Measurements from ENCODE around the gene BARX1.
"Not testable (repeated sequence)": the region's sequence is repeated elsewhere in the genome, so short reads cannot be mapped to it uniquely, and the experiment has no call there.

Gene BARX1

GRCh38 chr9:93955111-93955980, at the start of gene BARX1:
Gene BARX1, minus strand, starts transcription at chr9:93955355. Its CDS starts 209 bp downstream, at chr9:93955146.
- peak; percentile 66 for DNase-seq

GRCh38 chr9:94002316-94003140, 47.4 kb upstream of the BARX1 start:
- peak; percentile 46 for DNase-seq

GRCh38 chr9:93996863-93997262, 41.7 kb upstream of the BARX1 start:
- DNase-seq: no peak

GRCh38 chr9:93996367-93996766, 41.2 kb upstream of the BARX1 start:
- DNase-seq: no peak

GRCh38 chr9:93994545-93994944, 39.4 kb upstream of the BARX1 start:
- no peak for DNase-seq

GRCh38 chr9:93994132-93994531, 39.0 kb upstream of the BARX1 start:
- no peak for DNase-seq

- no peak for DNase-seq
Measured at GRCh38 chr9:93992830-93993229, 37.7 kb upstream of the BARX1 start.

- DNase-seq: no peak
Measured at GRCh38 chr9:93990448-93990847, 35.3 kb upstream of the BARX1 start.

- DNase-seq: no peak
Measured at GRCh38 chr9:93988056-93988455, 32.9 kb upstream of the BARX1 start.

GRCh38 chr9:93984860-93985259, 29.7 kb upstream of the BARX1 start:
- no peak for DNase-seq

GRCh38 chr9:93983875-93984274, 28.7 kb upstream of the BARX1 start:
- DNase-seq: no peak

GRCh38 chr9:93979721-93980120, 24.6 kb upstream of the BARX1 start:
- no peak for DNase-seq

- no peak for DNase-seq
Measured at GRCh38 chr9:93978551-93978950, 23.4 kb upstream of the BARX1 start.

GRCh38 chr9:93976973-93977372, 21.8 kb upstream of the BARX1 start:
- no peak for DNase-seq

GRCh38 chr9:93976081-93976480, 20.9 kb upstream of the BARX1 start:
- no peak for DNase-seq

- DNase-seq: no peak
Measured at GRCh38 chr9:93975262-93975661, 20.1 kb upstream of the BARX1 start.

GRCh38 chr9:93974151-93974550, 19.0 kb upstream of the BARX1 start:
- no peak for DNase-seq

GRCh38 chr9:93972655-93973054, 17.5 kb upstream of the BARX1 start:
- not testable (repeated sequence) for DNase-seq

GRCh38 chr9:93969328-93969661, 14.1 kb upstream of the BARX1 start:
- DNase-seq: no peak

- no peak for DNase-seq
Measured at GRCh38 chr9:93968451-93969327, 13.5 kb upstream of the BARX1 start.

GRCh38 chr9:93967020-93967803, 12.1 kb upstream of the BARX1 start:
- no peak for DNase-seq
